Measurements from ENCODE around the gene ADAMTS18.
"Not testable (repeated sequence)": the region's sequence is repeated elsewhere in the genome, so short reads cannot be mapped to it uniquely, and the experiment has no call there.

The ADAMTS18 gene, protein sequence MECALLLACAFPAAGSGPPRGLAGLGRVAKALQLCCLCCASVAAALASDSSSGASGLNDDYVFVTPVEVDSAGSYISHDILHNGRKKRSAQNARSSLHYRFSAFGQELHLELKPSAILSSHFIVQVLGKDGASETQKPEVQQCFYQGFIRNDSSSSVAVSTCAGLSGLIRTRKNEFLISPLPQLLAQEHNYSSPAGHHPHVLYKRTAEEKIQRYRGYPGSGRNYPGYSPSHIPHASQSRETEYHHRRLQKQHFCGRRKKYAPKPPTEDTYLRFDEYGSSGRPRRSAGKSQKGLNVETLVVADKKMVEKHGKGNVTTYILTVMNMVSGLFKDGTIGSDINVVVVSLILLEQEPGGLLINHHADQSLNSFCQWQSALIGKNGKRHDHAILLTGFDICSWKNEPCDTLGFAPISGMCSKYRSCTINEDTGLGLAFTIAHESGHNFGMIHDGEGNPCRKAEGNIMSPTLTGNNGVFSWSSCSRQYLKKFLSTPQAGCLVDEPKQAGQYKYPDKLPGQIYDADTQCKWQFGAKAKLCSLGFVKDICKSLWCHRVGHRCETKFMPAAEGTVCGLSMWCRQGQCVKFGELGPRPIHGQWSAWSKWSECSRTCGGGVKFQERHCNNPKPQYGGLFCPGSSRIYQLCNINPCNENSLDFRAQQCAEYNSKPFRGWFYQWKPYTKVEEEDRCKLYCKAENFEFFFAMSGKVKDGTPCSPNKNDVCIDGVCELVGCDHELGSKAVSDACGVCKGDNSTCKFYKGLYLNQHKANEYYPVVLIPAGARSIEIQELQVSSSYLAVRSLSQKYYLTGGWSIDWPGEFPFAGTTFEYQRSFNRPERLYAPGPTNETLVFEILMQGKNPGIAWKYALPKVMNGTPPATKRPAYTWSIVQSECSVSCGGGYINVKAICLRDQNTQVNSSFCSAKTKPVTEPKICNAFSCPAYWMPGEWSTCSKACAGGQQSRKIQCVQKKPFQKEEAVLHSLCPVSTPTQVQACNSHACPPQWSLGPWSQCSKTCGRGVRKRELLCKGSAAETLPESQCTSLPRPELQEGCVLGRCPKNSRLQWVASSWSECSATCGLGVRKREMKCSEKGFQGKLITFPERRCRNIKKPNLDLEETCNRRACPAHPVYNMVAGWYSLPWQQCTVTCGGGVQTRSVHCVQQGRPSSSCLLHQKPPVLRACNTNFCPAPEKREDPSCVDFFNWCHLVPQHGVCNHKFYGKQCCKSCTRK (N-terminal part only)

DNA sequence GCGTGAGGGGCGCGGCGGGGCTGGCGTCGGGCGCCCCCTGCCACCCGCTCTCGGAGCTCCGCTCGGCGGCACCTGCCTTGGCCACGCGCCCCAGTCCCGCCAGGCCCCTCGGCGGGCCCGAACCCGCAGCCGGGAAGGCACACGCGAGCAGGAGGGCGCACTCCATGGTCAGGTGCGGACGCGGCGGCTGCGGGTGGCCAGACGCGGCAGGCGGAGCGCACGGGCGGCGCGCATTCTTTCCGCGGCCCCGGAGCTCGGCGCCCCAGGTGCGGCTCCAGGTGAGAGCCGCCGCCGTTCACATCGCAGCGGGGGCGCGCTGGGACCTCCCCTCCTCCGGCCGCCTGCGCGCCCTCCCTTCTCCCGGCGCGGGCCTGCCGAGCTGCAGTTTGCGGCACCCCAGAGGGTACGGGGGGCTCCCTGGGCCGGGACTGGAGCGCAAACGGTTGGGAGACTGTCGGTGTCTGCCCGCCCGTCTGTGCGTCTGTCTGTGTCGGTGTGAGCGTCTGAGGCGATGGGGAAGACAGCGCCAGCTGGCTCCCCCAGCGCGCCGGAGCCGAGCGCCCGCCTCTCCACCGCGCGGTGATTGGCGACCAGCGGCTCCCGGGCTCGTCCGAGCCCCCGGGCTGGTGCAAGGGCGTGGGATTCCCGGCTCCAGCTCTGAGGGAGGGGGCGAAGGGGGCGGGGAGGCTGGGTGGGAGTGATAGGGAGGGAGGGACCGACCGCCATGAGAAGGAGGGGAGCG lies at the start of gene ADAMTS18:
Gene ADAMTS18 (minus strand): TSS at position 505 of the 742 bp plus-strand sequence. CDS start 339 bp downstream, at position 166.
- DNase-seq (ENCODE audit: low read depth), result no peak

DNA sequence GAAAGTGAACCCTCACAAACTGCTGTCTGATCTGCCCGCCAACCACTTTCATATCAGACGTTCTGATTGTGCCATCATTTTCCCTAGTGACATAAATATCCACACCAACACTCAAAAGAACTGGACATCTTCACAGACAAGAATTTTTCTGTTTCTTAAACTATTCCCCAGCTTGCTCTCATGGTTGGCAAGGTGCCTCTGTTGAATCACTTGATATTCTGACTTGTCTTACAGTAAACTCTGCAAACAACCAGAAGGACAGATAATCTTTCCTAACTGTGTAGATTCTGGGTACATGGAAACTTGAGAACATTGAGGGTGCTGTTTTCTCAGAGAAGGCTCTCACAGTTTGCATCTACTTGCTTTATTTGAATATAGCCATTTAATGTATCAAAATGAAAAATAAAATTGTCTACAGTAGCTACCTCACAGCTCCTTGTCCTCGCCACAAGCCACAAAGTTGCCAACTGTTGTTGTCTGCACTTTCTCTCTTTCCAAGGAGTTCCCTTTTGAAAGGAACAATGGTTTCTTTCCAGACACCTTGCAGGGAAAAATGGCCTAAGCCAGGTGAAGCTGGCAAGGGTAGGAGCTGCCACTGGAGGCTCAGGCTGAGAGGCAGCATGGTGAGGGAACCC lies 46.0 kb upstream of the ADAMTS18 start:
- DNase-seq (ENCODE audit: low read depth), result no peak

DNA sequence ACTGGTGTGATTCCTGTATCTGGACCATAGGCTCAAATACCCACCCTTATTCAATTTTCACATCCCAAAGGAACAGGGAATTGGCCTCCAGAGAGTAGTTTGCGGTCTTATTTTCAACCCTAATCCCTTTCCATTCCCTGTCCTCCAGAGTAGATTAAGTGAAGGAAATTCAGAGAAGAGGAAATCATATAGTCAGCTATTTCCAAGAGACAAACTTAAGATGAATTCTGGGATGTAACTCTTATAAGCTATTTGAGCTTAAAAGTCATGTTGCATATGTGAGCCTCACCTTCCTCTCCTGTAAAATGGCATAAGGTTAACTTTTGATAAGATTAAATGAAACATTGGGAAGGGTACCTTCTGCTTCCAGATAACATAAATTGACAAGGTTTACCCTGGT lies 37.4 kb upstream of the ADAMTS18 start:
- DNase-seq (ENCODE audit: low read depth), result no peak

DNA sequence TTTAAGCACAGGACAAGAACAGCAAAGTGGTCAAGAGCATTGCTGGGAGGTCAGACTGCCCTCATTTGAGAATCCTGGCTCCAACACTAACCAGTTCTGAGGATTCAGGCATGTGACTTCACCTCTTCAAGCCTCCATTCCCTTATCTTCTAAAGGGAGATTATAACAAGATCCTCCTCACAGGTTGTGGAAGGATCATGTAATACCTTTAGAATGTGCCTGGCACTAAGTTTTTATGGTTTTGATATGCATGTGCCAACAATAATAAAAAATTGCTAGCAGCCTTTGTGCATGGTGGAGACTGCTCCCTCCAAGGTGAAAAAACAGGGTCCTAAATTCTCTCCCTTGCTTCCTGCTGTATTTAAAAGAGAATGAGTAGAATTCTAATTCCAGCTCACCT lies 36.0 kb upstream of the ADAMTS18 start:
- no peak for DNase-seq (ENCODE audit: low read depth)

DNA sequence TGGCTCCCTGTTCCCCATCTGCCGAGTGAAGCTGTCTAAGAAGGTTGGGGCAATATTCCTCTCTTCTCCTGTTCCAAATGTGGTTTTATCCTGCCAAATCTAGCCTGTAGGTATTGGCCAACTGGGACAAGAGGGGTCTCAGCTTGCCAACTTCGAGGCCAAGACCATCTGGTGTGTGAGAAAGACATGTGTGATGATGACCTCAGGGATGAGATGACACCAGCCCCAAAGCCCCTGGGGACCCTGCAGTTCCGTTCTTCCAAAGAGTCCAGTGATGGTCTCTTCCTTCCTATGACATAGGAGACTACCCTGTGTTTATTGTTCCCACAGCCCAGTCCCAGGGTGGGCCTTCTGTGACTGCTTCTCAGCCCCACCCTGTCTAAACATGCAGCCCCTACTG lies 34.8 kb upstream of the ADAMTS18 start:
- no peak for DNase-seq (ENCODE audit: low read depth)

DNA sequence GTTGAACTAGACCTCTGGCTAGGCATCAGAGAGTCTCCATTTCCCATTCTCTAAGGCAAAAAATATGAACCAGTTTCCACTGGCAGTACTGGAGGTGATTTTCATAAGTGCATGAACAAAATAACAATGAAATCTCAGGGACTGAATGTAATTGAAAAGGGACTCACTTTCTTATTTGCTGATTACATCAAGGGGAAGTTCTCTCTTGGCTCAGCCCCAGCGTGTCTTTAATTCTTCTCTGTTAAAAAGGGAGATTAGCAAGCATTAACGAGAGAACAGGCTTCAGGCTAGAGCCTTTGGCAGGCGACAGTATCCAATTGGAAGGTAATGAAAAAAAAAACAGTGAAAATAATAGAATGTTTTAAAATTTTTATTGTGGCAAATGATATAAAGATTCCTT lies 34.0 kb upstream of the ADAMTS18 start:
- DNase-seq (ENCODE audit: low read depth), result no peak

DNA sequence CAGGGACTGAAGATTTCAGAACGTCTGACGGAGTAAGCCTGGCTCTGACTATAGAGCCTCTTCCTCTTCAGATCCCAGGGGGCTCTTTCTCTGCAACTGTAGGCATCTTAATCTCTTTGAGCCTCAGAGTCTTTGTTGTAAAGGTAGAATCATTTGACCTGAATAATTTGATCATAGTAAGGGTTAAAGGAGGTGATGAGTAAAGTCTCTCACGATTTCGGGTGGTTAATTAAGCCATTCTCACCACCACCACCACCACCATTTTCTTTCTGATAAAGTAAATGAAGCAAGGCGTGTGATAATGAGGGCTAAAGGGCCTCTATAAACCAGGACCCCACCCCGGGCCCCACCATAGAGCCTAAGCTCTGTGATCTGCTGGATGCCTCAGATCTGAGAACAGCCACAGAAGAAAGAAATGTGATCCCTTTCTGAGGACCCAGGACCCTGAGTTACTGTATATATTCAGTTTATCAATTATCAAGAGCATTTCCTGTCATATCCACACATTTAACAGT lies 33.0 kb upstream of the ADAMTS18 start:
- no peak for DNase-seq (ENCODE audit: low read depth)

DNA sequence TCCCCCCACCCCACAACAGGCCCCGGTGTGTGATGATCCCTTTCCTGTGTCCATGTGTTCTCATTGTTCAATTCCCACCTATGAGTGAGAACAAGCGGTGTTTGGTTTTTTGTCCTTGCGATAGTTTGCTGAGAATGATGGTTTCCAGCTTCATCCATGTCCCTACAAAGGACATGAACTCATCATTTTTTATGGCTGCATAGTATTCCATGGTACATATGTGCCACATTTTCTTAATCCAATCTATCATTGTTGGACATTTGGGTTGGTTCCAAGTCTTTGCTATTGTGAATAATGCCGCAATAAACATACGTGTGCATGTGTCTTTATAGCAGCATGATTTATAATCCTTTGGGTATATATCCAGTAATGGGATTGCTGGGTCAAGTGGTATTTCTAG lies 28.8 kb upstream of the ADAMTS18 start:
- DNase-seq (ENCODE audit: low read depth), result not testable (repeated sequence)

DNA sequence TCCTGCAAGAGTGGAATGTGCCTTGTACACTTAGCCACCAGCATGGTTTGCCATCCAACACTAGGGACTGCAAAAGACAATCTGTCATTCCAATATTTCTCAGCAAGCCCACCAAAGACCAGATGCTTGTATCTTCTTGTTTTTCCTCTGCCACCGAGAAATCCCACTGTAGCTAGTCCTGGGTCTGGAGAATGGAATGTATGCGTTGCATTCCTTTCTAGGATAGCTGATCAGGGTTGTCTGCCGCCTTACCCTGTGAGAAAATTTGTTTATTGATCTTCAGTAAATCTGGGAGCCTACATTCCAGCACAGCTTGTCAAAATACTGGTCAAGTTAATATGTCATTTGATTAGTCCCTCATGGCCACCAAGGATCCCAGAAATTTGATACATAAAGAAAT lies 28.1 kb upstream of the ADAMTS18 start:
- no peak for DNase-seq (ENCODE audit: low read depth)

DNA sequence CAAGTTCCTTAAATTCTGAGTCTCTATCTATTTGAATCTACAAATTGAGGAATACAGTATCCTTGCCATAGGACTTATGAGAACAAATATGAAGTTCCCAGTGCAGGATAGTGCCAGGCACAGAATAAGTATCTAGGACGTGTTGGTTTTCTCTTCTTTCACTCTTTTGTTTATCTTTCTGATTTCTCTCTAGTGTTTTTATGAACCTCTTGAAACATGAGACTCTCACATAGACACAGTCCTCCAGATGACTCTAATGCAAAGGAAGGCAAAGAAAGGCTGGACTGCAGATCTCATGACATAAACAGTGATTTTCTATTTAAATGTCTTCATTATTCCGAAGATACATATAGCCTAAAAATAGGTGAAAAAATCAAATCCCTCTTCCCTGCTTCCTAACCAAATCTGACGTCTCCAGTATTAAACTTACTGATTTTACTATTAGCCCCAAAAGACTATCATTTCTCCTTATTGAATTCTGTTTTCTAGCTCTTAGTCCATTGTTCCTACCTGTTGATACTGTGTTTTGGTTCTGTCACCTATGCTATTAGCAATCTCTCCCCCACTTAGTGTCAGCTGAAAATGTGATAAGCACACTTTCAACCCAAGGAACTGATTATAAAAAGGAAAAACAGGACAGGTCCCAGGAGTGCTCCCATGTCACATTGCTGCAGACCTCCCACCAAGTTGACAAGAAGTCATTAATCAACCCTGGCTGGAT lies 24.9 kb upstream of the ADAMTS18 start:
- no peak for DNase-seq (ENCODE audit: low read depth)

DNA sequence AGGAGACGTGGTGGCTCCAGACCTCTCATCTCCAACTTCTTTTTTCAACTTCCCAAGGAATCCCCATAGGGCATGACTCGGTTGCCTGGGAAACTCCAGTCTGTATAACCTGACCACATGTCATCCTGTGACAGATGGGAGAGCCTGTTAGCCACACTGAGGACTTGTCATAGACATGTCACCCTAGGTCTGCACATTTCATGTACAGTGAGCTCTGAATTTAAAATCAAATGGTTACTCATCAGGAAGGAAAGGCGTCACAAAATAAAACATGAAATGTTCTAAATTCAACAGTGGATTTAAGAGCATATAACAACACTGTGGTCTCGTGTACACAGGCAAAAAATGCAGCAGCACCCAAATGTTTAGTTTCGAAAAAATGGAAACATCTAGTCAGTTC lies 22.2 kb upstream of the ADAMTS18 start:
- no peak for DNase-seq (ENCODE audit: low read depth)

DNA sequence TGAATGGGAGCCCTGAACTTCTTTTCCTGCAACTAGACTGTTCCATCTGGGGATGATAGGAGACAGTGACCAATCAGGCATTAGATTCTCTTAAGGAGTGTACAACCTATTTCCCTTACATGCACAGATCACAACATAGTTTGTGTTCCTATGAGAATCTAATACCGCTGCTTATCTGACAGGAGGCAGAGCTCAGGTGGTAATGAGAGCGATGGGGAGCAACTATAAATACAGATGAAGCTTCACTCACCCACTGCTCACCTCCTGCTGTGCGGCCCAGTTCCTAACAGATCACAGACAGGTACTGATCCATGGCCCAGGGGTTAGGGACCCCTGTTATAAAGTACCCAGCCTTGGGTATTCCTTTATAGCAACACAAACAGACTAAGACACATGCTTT lies 17.4 kb upstream of the ADAMTS18 start:
- no peak for DNase-seq (ENCODE audit: low read depth)

DNA sequence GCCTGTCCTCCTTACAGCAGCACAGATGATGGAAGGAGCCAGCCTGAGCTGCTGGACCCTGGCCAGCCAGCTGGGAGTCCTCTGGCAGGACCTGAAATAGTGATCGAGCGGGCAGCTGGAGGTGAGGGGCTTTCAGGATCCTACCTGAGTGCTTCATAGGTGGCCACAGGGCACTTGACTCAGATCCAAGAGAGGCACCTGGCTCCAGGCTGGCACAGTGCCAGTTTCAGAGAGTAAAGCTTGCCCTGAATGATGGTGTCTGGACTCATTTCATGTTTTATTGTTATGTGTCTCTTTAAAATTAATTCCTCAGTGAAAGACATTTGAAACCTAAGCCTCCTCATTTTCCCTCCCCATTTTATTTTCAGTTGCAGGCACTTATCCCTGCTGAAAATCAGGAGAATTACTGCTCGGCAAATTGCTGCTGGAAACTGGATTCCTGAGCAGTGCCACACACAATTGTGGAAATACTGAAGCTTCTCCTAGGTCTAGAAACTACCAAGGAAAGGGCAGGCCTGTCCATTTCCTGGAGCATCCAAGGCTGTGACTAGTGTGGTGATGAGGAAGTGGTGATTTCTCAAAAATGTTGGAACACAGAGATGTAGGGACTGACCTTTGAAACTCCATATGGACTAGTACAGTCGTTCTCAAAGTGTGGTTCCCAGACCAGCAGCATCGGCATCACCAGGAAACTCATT lies 16.1 kb upstream of the ADAMTS18 start:
- no peak for DNase-seq (ENCODE audit: low read depth)

DNA sequence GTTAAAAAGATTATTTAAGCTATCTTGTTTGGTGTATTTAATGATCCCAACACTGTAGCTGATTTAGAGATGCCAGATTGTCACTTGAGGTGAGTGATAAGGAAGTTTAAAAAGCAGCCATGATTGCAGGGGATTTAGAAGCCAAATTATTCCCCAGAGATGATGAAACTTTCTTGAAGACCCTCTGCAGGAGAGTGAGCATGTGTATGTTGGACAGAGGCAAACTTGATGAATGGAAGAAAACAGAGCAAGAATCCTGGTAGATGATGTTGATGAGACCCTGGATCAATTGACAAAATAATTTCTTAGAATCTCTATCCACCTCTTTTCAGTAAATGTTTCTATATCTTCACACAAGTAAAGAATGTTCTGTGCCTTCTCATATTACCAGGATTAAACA lies 14.4 kb upstream of the ADAMTS18 start:
- DNase-seq (ENCODE audit: low read depth), result no peak

DNA sequence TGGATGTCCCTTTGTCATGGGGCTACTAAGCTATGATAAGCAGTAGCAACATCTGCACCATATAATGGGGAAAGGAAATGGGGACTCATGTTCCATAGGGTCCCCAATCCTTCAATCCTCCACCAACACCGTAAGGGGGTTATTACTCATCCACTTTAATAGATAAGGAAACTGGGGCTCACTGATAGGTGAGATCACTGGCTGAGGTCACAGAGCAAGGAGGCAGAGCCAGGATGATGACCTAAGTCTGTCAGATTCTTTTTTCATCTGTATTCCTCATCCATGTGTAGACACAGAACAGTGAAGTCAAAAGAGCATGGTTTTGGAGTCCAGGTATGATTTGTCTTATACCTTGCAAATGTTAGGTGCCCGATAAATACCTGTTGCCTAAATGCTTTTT lies 10.5 kb upstream of the ADAMTS18 start:
- DNase-seq (ENCODE audit: low read depth), result no peak

DNA sequence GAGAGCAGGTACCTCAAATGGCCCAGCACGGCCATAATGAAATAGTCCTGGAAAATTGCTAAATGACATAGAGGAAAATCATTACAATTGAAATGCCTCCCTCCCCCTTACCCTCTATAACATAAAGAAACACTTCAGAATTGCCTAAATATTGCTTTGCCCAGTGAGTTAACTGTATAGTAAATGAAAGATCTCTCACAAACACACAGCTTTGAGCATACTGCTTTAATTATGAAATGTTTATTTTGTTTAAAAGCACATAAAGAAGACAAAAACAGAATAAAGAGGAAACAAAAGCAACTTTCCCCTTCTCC lies 9.3 kb upstream of the ADAMTS18 start:
- DNase-seq (ENCODE audit: low read depth), result no peak

DNA sequence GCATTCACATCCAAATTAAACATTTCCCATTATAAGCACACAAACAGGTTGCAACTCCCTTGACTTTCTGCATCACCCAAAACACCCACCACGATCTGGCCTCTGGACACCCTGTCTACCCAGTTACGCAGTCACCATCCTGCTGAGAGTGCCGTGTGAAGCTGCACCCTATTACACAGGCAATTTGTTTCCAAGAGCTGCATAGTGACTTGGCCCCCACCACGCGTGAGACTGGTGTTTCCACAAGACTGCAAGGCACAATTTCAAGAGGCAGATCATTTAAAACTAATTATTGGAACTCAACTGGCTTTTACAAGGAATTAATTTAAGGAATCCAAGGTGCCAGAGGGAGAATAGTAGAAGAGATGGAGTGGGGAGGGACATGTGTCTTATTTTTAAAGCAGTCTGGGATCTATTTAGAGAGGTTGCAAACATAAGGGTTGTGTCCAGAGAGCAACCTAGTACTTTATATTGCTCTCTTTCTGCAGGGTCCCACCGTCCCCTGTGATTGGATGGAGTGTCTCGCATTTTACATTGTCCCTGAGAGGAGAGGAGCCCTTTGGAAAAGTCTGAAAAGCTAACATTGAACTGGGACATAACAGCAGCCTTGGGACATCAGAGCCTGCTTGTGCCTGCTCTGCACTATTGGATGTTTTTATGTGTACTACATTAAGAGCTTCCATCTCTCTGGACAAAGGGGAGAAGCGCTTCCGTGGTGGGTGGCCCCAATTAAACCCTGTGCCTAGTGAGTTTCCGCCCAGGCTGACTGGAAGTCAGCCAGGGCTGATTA lies 8.7 kb upstream of the ADAMTS18 start:
- DNase-seq (ENCODE audit: low read depth), result no peak

DNA sequence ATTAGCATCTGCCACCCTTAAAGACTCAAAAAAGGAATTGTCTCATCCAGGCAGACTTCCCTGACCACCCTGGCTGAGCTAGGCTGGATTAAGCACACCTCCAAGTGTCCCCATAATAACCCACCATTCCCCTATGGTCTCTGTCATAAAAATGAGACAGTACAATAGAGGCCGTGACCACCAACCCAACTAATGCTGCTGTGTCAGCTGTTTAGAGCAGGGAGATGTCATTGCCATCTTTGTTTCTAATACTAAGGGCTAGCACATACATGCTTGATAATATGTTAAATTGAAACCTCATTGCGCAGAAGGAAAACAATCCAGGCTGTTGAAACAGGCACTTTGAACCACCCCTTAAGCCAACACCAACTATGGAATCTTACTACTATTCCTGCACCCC lies 7.2 kb upstream of the ADAMTS18 start:
- no peak for DNase-seq (ENCODE audit: low read depth)

DNA sequence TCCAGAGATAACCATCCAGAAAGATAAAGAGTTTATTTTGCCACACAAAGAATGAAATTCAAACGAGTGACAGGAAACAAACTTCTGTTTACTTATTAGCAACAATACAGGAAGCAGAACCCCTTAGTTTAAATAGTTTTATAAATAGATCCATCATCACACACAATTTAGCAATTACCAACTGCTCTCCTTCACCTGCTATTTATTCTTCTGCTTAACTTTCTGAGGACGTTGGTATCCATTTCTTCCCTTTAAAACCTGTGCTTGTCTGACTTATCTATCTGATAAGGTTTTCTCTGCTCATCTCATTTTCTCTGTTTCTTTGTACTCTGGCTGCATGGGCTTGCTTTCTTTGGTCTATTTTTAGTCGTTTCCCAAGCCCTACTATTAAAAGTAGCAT lies 4.3 kb upstream of the ADAMTS18 start:
- DNase-seq (ENCODE audit: low read depth), result no peak
